C1 segment of cervical spinal cord (tissue), 14 donors: ENCODE results near the gene NCMAP.
A peak's percentile ranks its signal among the peaks of the same experiment; 100 is the strongest.

ENCODE experiments used
- DNase-seq, 14 donors: peaks; one replicate each; lab custom pipeline; 2025; lab: John Stamatoyannopoulos, UW

NCMAP gene

DNA sequence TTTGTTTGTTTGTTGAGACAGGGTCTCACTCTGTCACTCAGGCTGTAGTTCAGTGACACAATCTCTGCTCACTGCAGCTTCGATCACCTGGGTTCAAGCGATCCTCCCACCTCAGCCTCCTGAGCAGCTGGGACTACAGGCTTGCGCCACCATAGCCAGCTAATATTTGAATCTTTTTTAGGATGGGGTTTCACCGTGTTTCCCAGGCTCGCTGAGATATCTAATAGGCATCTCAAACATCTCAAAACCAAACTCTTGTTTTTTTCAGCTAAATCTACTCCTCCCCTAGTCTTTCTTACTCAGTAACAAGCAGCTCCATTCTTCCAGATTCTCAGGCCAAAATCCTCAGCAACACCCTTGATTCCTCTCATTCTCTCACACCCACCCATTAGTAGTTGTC is 65.2 kb downstream of the NCMAP start:
- DNase-seq, result no peak

DNA sequence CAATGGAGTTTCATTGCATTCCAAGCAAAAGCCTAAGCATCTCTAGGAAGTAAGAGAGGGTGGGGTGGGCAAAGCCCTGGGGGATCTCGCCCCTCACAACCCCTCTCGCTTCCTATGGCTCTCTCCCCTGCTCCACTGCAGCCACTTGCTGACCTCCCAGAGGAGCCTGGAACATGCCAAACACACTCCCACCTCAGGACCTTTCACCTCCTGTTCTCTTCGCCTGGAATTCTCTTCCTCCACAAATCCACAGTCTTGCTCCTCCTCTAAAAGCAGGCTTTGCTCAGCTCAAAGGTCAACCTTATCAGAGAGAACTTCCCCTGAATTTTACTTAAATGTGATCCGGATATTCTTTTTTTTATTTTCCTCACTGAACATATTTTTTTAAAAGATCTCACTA is 66.3 kb downstream of the NCMAP start:
- DNase-seq, result no peak

DNA sequence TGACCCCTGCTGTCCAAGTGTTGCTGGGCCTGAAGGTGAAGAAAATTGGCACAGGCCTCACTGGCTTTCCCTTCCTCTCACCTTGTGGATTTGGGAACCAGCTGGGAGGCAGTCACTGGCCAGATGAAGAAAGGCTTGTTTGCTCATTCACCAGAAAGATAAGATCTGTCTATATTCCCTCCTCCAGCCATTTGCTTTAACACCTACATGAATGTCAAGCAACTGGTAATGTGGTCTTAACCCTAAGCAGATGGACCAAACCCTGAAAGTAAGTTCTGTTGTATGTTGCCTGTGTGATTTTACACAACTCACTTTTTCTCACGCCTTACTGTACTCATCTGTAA is 76.9 kb downstream of the NCMAP start:
- DNase-seq, result no peak

DNA sequence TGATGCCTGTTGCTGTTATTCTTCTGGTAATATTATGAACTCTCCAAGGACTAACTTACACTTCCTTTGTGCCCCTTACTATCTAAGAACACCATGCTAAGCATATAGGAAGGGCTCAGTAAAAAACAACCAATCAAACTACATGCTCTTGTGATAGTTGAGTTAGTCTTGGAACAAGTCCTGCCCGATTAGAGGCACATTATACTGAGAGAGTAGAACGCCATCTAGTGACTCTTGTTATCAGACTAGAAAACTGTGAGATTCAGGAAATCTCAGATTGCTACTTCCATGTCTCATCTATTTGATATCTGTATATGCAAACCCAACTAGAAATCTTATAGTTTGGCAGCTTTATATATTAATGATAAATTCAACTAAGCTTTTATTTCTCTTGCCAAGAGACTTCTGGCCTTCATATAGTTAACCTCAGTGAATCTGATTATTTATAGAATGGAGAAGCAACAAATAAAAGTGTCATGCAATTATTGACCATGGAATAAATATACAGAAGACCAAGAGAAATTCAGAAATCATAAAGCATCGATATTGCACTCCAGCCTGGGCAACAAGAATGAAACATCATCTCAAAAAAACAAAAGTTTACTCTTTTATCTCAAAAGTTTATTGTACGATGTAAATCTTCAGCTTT is 79.4 kb downstream of the NCMAP start:
- peak in 2 of 14 donors; percentile 5 to 39 for DNase-seq

DNA sequence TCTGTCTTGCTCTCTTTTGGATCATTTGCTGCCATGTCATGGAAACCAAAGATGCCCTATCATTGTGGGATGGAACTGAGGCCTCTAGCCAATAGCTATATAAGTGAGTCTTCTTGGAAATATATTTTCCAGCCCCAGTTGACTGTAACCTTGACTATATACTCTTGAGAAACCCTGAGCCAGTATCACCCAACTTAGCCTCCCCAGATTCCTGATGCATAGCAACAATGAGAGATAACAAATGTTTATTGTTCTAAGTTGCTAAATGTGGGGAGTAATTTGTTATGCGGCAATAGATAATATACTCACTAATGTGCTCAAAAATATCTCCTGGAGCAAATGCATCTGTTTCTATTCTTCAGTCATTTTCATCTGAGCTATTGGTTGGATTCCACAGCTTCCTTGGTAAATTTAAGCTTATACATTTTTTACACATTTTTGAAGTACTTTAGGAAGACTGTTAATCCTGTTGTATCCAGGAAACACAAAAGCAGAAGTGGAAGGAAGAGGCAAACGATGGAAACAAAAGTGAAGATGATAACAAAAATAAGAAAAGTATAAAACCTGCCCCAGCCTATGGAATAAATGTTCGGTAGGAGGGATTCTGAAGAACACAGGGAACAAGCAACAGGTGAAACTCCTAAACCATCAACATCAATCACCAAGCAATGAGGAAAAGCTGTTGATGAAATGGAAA is 80.9 kb downstream of the NCMAP start:
- no peak for DNase-seq

DNA sequence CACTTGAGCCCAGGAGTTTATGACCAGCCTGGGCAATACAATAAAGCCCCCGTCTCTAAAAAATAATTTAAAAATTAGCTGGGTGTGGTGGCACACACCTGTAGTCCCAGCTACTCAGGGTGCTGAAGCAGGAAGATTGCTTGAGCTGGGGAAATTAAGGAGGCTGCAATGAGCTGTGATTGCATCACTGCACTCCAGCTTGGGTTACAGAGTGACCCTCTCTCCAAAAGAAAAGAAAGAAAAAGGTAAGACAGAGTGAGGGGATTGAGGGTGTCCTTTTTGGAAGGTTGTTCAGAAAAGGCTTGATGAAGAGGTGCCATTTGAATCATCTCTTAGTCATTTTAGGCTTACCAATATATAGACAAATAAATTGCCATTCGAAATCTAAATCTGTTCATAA is 83.2 kb downstream of the NCMAP start:
- DNase-seq, result no peak

DNA sequence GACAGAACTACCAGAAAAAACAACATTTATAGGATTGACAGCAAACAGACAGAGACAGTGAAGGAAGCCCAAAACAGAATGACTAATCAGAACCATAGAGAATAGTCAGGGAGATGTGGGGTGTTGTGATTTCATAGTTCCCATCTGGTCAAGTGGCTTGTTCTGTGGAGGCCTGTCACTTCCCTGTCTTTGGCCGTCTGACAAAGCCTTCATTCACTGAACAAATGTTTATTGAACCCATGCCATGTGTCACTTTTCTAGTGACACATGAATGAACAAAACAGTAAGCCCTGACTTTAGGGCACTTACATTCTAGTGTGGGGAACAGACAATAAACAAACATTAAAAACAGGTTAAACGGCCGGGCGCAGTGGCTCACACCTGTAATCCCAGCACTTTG is 84.0 kb downstream of the NCMAP start:
- DNase-seq, result peak in 2 of 14 donors; percentile 3 to 12

DNA sequence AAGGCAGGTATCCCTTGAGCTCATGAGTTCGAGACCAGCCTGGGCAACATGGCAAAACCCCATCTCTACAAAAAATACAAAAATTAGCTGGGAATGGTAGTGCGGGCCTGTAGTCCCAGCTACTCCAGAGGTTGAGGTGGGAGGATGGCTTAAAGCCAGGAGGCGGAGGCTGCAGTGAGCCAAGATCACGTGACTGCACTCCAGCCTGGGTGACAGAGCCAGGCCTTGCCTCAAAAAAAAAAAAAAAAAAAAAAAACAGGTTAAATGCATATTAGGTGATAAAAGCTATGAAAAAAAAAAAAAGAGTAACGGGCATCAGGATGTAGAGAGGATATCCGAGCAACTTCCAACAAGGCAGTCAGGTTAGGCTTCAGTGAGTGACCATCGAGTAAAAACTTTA is 84.4 kb downstream of the NCMAP start:
- no peak for DNase-seq

DNA sequence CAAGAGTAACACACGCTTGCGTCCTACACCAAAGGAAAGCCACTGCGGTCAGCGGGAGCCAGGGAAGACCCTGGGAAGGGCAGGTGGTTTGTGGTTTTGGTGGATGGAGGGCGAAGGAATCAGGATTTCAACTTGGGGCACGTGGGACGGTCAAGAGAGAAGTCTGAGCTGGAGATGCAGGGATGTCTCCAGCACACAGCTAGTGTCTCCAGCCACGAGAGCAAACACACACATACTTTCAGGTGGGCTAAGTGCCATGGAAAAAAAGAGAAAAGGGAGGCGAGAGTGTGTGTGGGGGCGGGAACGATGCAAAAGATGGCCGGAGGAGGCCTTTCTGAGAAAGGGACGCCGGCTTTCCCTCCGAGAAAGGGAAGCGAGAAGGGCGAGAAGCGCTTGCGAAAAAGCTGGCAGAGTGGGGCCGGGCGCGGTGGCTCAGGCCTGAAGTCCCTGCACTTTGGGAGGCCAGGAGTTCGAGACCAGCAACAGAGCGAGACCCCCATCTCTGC is 85.8 kb downstream of the NCMAP start:
- DNase-seq, result peak in 5 of 14 donors; percentile 8 to 29 (median 16)

DNA sequence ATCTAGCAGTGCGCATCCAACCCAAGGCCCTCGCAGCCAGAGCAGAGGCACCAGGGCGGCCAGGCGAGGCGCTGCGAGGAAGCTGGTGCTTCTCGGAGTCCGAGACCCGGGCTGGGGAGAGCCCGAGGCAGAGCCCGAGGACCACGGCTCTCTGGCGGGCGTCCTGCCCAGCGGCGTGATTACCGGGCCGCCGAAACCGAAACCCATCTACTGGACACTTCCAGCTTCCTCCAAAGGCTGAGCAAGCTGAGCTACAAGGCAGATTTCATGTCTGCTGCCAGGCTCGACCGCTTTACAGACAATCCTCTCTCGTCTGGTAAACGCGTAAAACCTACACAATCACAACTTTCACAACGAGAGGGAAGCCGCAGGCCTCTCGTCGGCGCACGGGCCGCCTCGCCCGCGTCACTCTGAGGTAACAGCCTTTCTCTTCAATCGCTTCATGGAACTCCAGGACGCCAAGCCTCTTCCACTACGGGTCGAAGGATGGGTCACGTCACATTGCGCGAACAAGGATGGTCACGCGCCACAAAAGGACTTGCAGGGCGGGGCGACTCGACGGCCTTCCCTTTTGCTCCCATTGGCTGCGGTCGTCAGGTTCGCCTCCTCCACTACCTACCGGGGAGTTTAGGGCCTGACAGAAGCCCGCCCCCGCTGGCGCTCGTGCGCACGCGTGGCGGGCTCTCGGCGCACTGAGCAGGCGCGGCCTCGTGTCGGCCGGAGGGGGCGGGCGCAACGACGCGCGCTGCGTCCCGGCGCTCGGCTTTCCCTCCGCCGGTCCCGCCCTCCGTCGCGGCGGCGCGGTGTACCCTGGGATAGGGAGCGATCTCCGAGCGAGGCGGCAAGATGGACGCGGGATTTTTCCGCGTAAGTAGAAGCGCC is 86.8 kb downstream of the NCMAP start, which contains the start of gene SRRM1:
SRRM1 (plus strand) TSS at position 822 of the 882 bp plus-strand sequence; CDS start at position 847, 25 bp downstream.
- DNase-seq, result peak; percentile 95 to 100 (median 99)

DNA sequence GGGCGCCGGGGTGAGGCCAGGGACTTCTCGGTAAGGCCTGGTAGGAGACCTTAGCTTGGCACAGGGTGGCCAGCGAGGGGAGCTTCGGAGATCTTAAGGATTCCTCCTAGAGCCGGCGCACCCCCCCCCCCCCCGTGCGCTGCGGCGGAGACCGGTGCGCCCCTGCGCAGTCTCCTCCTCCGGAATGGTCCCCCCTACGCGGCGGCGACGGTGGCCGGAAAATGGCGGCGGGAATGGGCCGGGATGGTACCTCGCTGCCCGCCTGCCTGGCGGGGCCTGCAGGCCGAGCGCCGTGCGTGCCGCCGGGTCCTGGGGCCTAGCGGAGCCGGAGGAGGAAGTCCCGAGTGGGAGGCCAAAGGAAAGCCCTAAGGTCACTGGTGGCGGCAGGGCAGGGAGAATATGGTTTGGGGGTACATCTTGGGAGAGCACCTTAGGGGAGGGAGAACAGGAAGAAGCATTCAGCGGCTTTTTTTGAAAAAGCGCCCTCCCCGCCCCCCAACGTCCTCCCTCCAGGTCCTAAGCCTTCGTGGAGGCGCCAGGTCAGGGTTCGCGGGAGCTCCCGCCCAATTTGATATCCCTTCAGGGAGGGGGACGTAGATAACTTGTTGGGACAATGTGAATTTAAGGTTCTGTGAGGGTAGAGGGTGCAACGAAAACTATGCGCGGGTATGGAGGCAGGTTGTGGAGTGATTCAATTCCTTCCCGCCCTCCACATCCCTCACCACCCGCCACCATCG is 87.6 kb downstream of the NCMAP start:
- DNase-seq, result peak in 1 of 14 donors; percentile 59

DNA sequence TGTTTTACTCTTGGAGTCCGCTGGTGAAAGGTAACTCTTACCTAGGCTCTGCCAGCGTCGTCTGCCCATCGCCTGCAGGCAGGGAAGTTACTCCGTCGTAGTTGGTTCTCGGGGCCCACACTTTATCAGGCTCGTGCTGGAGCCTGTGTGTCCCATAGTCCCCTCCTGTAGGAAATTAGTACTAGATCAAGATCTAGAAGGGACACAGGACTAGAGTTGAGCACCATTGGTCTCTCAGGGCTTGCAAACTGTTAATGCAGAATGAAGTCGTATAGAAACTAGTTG is 88.2 kb downstream of the NCMAP start:
- no peak for DNase-seq

DNA sequence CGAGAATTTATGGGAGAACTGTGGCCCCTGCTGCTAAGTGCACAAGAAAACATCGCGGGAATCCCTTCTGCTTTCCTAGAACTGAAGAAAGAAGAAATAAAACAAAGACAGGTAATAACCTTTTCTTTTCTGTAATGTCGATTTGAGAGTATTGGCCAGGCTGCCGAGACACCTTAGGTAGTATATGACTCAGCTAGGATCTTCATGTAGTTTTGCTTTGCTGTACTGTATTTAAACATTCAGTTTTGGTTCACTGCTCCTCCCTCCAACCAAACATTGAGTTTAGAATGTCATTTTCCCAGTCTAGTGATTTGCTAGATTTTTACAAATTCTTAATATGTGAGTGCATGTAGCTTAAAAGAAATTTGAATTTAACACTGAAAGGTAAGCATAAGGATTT is 93.0 kb downstream of the NCMAP start:
- no peak for DNase-seq

DNA sequence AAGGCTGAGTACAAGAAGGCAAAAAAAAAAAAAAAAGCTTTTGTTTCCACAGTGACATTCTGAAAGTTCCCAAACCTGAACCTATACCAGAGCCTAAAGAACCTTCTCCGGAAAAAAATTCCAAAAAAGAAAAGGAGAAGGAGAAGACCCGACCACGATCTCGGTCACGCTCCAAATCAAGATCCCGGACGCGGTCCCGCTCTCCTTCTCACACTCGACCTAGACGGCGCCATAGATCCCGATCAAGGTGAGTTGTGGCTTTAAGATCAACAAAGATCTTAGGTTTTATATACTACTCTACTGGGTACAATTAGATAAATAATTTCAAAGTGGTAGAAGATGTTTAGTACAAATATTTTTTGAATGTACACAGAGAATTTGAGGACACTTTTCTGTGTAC is 96.5 kb downstream of the NCMAP start:
- DNase-seq, result no peak

DNA sequence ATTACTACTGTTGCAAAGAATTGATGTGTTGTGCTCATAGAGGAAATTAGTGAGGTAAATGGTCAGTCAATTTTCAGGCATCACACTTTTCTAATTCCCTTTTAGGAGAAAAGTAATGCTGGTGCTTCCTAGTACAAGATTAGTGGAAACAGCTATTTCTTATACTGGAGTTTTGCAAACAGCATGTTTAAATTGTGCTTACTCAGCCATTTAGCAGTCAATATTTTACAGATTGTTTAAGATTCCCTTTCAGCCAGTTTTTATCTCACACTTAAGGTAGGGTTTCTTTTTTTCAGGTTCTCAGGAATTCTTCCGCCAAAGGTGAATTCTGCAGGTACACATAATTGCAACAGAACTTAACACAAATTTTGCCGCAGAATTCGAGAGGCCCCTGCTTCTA is 98.1 kb downstream of the NCMAP start:
- DNase-seq, result no peak

DNA sequence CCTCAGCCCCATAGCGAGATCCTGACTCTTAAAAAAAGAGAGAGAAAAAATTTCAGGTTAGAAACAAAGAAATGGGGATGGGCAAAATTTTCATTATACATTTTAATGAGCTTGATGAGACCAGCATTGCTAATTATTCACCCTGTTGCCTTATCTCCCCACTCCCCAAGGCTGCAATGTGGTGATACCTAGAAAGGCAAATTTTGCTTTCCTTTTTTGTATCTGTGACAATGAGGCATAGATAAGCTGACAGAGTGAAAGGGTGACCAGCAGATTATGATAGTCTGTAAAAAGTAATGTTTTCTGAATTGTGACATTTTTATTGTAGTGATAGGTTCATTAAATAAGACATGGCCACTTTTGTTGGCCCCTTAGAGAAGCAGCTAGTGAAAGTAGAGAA is 100.2 kb downstream of the NCMAP start:
- no peak for DNase-seq

DNA sequence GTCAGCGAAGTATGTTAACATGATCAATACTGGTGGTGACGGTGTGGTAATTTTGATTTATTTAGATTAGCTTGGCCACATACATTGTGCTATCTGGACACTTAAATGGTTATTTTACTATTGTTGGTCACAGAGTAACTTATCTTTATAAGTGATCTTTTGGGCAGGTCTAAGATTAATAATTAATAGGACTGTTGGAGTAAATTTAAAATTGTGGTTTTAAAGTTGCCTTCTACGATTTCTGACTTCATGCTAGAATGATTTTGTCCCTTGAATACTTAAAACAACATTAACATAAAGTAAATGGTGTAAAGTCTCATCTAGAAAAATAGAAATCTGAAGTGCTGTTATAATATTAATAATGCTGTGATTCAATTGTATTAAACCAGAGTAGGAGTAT is 101.9 kb downstream of the NCMAP start:
- DNase-seq, result no peak
